PC-3 (cell line): Measurements from ENCODE around the gene RESP18.

ENCODE experiments used
- CTCF ChIP-seq: fragments of 300-600 bp; sonication (generic); conservative IDR thresholded peaks from 2 replicates; pipeline ENCODE4 v1.5.1; 2017; ENCODE audit warnings: antibody characterized with exemption, low read depth, mild to moderate bottlenecking, low read length
- EZH2 ChIP-seq: fragments of 300-600 bp; sonication (generic); IDR thresholded peaks from one replicate; pipeline ENCODE4 v1.6.1; 2017; ENCODE audit warnings: antibody characterized with exemption, mild to moderate bottlenecking, low read length; ENCODE audit not compliant: unreplicated experiment
- EZH2phosphoT487 ChIP-seq: fragments of 300-600 bp; sonication (generic); IDR thresholded peaks from 2 replicates; pipeline ENCODE4 v1.6.1; 2018; ENCODE audit warnings: mild to moderate bottlenecking, antibody characterized with exemption, low read length, borderline replicate concordance

GRCh38 chr2:219278655-219279150, 53.8 kb downstream of the RESP18 start:
- TF ChIP-seq CTCF (no peak), EZH2 (no peak), EZH2phosphoT487 (no peak)
